ENCODE data around the gene SLC9A8.
A peak's percentile ranks its signal among the peaks of the same experiment; 100 is the strongest.

The SLC9A8 gene

GRCh38 chr20:49825521-49826033, 12.9 kb downstream of the SLC9A8 start:
- no peak overlapping the region for H3K4me3 Mint-ChIP-seq
- no peak for DNase-seq
- H3K36me3 Mint-ChIP-seq (ENCODE audit: low read depth): peaks cover 34% of the 10 kb centered on the region

GRCh38 chr20:49831022-49831769, 18.6 kb downstream of the SLC9A8 start:
- peaks cover 37% of the 10 kb centered on the region for H3K36me3 Mint-ChIP-seq (ENCODE audit: low read depth)
- no peak for DNase-seq
- no peak overlapping the region for H3K27ac Mint-ChIP-seq
- peaks cover 7% of the 10 kb centered on the region for H3K27me3 Mint-ChIP-seq (ENCODE audit: low read depth, poor library complexity)
- no peaks in the 10 kb centered on the region for H3K4me1 Mint-ChIP-seq
- no peak overlapping the region for H3K4me3 Mint-ChIP-seq
- TF ChIP-seq CTCF (IDR thresholded peaks at IDR 0.05): no peak
- H3K9me3 Mint-ChIP-seq: no peaks in the 10 kb centered on the region

More at GRCh38 chr20:49825521-49826033, 12.9 kb downstream of the SLC9A8 start:
- no peak for TF ChIP-seq CTCF (IDR thresholded peaks at IDR 0.05)
- H3K27ac Mint-ChIP-seq: no peak overlapping the region
- H3K27me3 Mint-ChIP-seq (ENCODE audit: low read depth, poor library complexity): peaks cover 3% of the 10 kb centered on the region
- H3K4me1 Mint-ChIP-seq: no peaks in the 10 kb centered on the region
- peaks cover 5% of the 10 kb centered on the region for H3K9me3 Mint-ChIP-seq

- Mint-ChIP-seq H3K27me3 (ENCODE audit: low read depth, poor library complexity) (peaks cover 7% of the 10 kb centered on the region), H3K4me1 (no peaks in the 10 kb centered on the region), H3K27ac (peak overlapping the region; percentile 52), H3K36me3 (ENCODE audit: low read depth) (peaks cover 45% of the 10 kb centered on the region), H3K9me3 (no peaks in the 10 kb centered on the region), H3K4me3 (no peak overlapping the region)
- TF ChIP-seq CTCF (IDR thresholded peaks at IDR 0.05): no peak
- no peak for DNase-seq
Measured at GRCh38 chr20:49831770-49832631, 19.4 kb downstream of the SLC9A8 start.

- no peak overlapping the region for H3K4me3 Mint-ChIP-seq
Measured at GRCh38 chr20:49832632-49833327, 20.2 kb downstream of the SLC9A8 start.

GRCh38 chr20:49833483-49833882, 20.9 kb downstream of the SLC9A8 start:
- no peak for DNase-seq
- Mint-ChIP-seq H3K9me3 (no peaks in the 10 kb centered on the region), H3K36me3 (ENCODE audit: low read depth) (peaks cover 46% of the 10 kb centered on the region), H3K27ac (no peak overlapping the region), H3K4me3 (no peak overlapping the region), H3K27me3 (ENCODE audit: low read depth, poor library complexity) (peaks cover 7% of the 10 kb centered on the region), H3K4me1 (no peaks in the 10 kb centered on the region)
- TF ChIP-seq CTCF (IDR thresholded peaks at IDR 0.05): no peak

More at GRCh38 chr20:49832632-49833327, 20.2 kb downstream of the SLC9A8 start:
- Mint-ChIP-seq H3K9me3 (no peaks in the 10 kb centered on the region), H3K36me3 (ENCODE audit: low read depth) (peaks cover 46% of the 10 kb centered on the region), H3K27me3 (ENCODE audit: low read depth, poor library complexity) (peaks cover 7% of the 10 kb centered on the region), H3K4me1 (no peaks in the 10 kb centered on the region), H3K27ac (no peak overlapping the region)
- DNase-seq: no peak
- no peak for TF ChIP-seq CTCF (IDR thresholded peaks at IDR 0.05)

Data from nephron progenitor cell (in vitro differentiated cells).